ENCODE results near the gene CD101. TPM values are rescaled to one million over a fixed set of nuclear protein-coding genes. Genes with fewer than 3 reads are reported as not detected.

The CD101 gene
- total RNA-seq, 2 donors from 2014 or later, result 0.26 to 0.33 TPM

DNA sequence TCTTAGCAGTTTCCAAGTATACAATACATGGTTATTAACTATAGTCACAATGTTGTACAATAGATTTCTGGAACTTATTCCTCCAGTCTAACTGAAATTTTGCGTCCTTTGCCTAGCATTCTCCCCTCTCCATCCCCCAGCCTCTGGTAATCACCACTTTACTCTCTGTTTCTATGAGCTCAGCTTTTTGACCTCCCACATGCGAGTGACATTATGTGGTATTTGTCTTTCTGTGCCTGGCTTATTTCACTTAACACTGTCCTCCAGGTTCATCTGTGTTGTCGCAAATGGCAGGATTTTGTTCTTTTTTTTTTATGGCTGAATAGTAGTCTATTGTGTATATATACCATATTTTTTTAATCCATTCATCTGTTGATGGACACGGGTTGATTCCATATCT, 43.9 kb upstream of the CD101 start:
- H3K27ac ChIP-seq, result no peak overlapping the region
- H3K36me3 ChIP-seq (replicated peaks in 1 of 2; ENCODE audit: insufficient read depth in 1 of 2, low read depth in 2 of 2), result peaks cover 0 to 8% of the 10 kb centered on the region in 2 donors
- no peak overlapping the region for H3K4me3 ChIP-seq
- WGBS, 2 donors, result 85 to 91% methylated on average over 4 of the region's 4 CpGs
- DNase-seq (no peak), ATAC-seq (no peak)
- H3K4me1 ChIP-seq, result no peaks in the 10 kb centered on the region
- H3K9me3 ChIP-seq, result no peaks in the 10 kb centered on the region
- H3K27me3 ChIP-seq, result no peaks in the 10 kb centered on the region
- TF ChIP-seq POLR2A (IDR thresholded peaks at IDR 0.05) (no peak), CTCF (IDR thresholded peaks at IDR 0.05) (no peak)
- intact Hi-C loops (cut with DNase I), result no loop called here

- intact Hi-C loops (cut with DNase I), result no loop called here
- TF ChIP-seq CTCF (IDR thresholded peaks at IDR 0.05), result no peak
- no peak for TF ChIP-seq POLR2A (IDR thresholded peaks at IDR 0.05)
- H3K9me3 ChIP-seq, result no peaks in the 10 kb centered on the region
- no peaks in the 10 kb centered on the region for H3K27me3 ChIP-seq
- H3K27ac ChIP-seq, result no peak overlapping the region
- peaks cover 0 to 13% of the 10 kb centered on the region in 2 donors for H3K36me3 ChIP-seq (replicated peaks in 1 of 2; ENCODE audit: insufficient read depth in 1 of 2, low read depth in 2 of 2)
- H3K4me3 ChIP-seq, result no peak overlapping the region
- H3K4me1 ChIP-seq, result no peaks in the 10 kb centered on the region
- DNase-seq (no peak), ATAC-seq (no peak)
- 79 to 83% methylated on average over 4 of the region's 4 CpGs for WGBS, 2 donors
Observed at GRCh38 chr1:116958110-116958509, 43.5 kb upstream of the CD101 start.

DNA sequence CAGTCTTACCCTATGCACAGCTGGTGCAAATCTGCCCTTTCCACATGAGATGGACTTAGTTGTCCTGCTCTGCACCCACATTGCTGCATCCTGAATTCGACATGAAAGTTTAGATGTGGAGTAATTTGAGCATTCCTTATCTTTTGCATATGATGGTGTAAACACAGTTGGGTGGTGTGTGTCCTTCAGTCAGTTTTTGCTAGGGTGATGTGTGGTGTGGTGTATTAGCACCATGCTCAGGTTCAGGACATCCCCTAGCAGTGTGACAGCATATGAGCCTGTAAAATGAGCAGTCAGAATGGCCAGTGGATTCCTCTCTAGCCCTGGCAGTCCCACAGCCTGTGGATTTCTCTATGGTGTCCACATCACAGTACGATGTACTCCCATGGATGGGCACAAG, 42.6 kb upstream of the CD101 start:
- no peak overlapping the region for H3K4me3 ChIP-seq
- no peak for ATAC-seq
- H3K27me3 ChIP-seq, result no peaks in the 10 kb centered on the region

DNA sequence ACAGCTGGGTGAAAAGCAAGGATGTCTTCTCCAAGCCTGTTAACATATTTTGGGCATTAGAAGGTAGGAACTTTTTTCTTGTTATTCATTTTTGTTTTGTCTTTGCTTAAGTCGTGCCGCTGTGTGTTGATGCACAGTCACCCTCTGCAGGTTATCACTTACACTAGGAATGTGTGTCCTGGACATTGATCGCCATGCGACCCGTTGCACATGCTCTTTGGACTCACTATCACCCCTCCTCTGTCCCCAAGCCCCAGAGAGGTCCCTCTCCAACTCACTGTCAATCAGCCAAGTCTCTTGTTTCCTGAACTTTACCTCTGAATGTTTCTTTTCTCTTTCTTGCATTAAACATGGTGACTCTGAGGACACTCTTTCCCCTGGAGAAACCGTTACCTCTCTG, 40.0 kb upstream of the CD101 start:
- H3K4me1 ChIP-seq, result no peaks in the 10 kb centered on the region
- 80 to 84% methylated on average over 6 of the region's 6 CpGs for WGBS, 2 donors
- H3K36me3 ChIP-seq (replicated peaks in 1 of 2; ENCODE audit: insufficient read depth in 1 of 2, low read depth in 2 of 2), result peaks cover under 1 to 14% of the 10 kb centered on the region in 2 donors
- intact Hi-C loops (cut with DNase I), result loop anchor here (10.0 kb wide), 1 partner anchor 83 kb away; no protein-coding TSS in a partner anchor
- no peaks in the 10 kb centered on the region for H3K9me3 ChIP-seq
- ATAC-seq (no peak), DNase-seq (no peak)
- H3K27me3 ChIP-seq, result no peaks in the 10 kb centered on the region
- H3K4me3 ChIP-seq, result no peak overlapping the region
- no peak for TF ChIP-seq CTCF (IDR thresholded peaks at IDR 0.05)
- TF ChIP-seq POLR2A (IDR thresholded peaks at IDR 0.05), result no peak
- no peak overlapping the region for H3K27ac ChIP-seq

More for the DNA sequence above, 42.6 kb upstream of the CD101 start:
- WGBS, 2 donors, result 70 to 76% methylated on average over 2 of the region's 2 CpGs
- TF ChIP-seq CTCF (IDR thresholded peaks at IDR 0.05), result no peak
- no peak for TF ChIP-seq POLR2A (IDR thresholded peaks at IDR 0.05)
- H3K36me3 ChIP-seq (replicated peaks in 1 of 2; ENCODE audit: insufficient read depth in 1 of 2, low read depth in 2 of 2), result peaks cover 0 to 13% of the 10 kb centered on the region in 2 donors
- H3K9me3 ChIP-seq, result no peaks in the 10 kb centered on the region
- no peak overlapping the region for H3K27ac ChIP-seq
- no peak for DNase-seq
- H3K4me1 ChIP-seq, result no peaks in the 10 kb centered on the region
- intact Hi-C loops (cut with DNase I), result no loop called here

DNA sequence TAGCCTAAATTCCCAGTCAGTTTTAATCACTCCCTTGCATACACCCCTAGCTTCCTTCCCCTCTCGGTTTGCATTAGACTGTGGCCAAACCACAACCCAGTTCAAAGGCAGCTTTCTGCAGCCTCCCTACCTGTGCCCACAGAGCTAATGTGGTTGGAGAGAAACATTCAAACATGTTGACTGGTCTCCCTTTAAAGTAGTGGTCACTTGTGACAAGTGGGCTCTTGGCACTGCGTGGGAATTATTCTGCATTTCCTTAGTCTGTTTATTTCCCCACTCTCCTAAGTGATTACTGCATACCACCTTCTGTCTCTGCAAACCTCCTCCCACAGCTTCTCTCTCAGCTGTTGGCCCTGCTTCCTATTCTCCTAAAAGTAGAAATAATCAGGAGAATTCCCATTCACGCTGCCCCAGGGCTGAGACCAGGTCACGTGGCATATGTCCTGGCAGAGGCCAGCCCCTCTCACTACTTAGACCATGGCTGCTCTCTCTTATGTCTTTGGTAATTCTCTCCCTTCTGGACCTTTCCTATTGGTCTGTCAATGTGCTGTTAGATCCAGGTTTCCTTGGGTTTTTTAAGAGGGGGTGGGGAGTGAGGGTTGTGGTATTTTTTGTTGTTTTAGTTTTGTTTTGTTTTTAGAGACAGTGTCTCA, 38.4 kb upstream of the CD101 start:
- Histone ChIP-seq H3K4me3 (no peak overlapping the region), H3K27me3 (no peaks in the 10 kb centered on the region), H3K36me3 (replicated peaks in 1 of 2; ENCODE audit: insufficient read depth in 1 of 2, low read depth in 2 of 2) (peaks cover 3 to 17% of the 10 kb centered on the region in 2 donors), H3K27ac (no peak overlapping the region), H3K4me1 (no peaks in the 10 kb centered on the region), H3K9me3 (no peaks in the 10 kb centered on the region)
- intact Hi-C loops (cut with DNase I), result loop anchor here (10.0 kb wide), 1 partner anchor 82 kb away; no protein-coding TSS in a partner anchor
- 81 to 82% methylated on average over 4 of the region's 4 CpGs for WGBS, 2 donors
- ATAC-seq (no peak), DNase-seq (no peak)
- TF ChIP-seq POLR2A (IDR thresholded peaks at IDR 0.05) (no peak), CTCF (IDR thresholded peaks at IDR 0.05) (no peak)

Data from body of pancreas (tissue), 4 donors.